K562 (cell line): Measurements from ENCODE around the gene SAP30BP. TPM values are rescaled to one million over a fixed set of nuclear protein-coding genes. Genes with fewer than 3 reads are reported as not detected.

Source experiments
- CEBPB ChIP-seq: fragments of 450-650 bp; IDR thresholded peaks from 2 replicates; pipeline ENCODE4 v1.6.1; 2016; ENCODE audit warnings: missing genetic modification characterization, missing compliant biosample characterization
- COPS2 ChIP-seq: fragments of 450-650 bp; conservative IDR thresholded peaks from 2 replicates; pipeline ENCODE4 v1.6.1; 2016; ENCODE audit warnings: mild to moderate bottlenecking, moderate library complexity
- DPF2 ChIP-seq: fragments of 450-650 bp; IDR thresholded peaks from 2 replicates; pipeline ENCODE4 v1.6.1; 2016
- GABPB1 ChIP-seq: sonication (generic); formaldehyde crosslinking; IDR thresholded peaks from 2 replicates; pipeline ENCODE4 v1.8.0; 2022; ENCODE audit warnings: mild to moderate bottlenecking, missing genetic modification reagents
- MEF2D ChIP-seq: conservative IDR thresholded peaks from 2 replicates; pipeline ENCODE4 v1.6.1; 2016; ENCODE audit warnings: low read depth, missing genetic modification characterization, missing compliant biosample characterization
- RAD21 ChIP-seq, 2 experiments: fragments of 250-450 bp in 1 of 2; fragments of 450-650 bp in 1 of 2; sonication (Bioruptor Pico) in 1 of 2; formaldehyde crosslinking in 1 of 2; IDR thresholded peaks in 1 of 2; conservative IDR thresholded peaks in 1 of 2; 2 replicates each; pipeline versions ENCODE4 v1.4.0 to v1.8.0; 2020 to 2022; ENCODE audit warnings: mild to moderate bottlenecking in 2 of 2, moderate library complexity in 1 of 2
- SMC3 ChIP-seq: conservative IDR thresholded peaks from 2 replicates; pipeline ENCODE4 v1.6.1; 2011; ENCODE audit warnings: low read depth, low read length, improper control_type of control experiment; ENCODE audit not compliant: insufficient read depth
- XRCC5 ChIP-seq: fragments of 200-400 bp; formaldehyde crosslinking; IDR thresholded peaks from 2 replicates; pipeline ENCODE4 v1.6.1; 2017; ENCODE audit warnings: low read depth, mild to moderate bottlenecking, low read length
- ZBTB12 ChIP-seq: fragments of 250-450 bp; sonication (Bioruptor Pico); IDR thresholded peaks from 2 replicates; pipeline ENCODE4 v1.4.0; 2020
- ZNF282 ChIP-seq: sonication (generic); formaldehyde crosslinking; IDR thresholded peaks from 2 replicates; pipeline ENCODE4 v1.8.1; 2023; ENCODE audit warnings: missing genetic modification reagents
- polyA plus RNA-seq, 8 experiments: library from polyadenylated mRNA; depleted of rRNA in 4 of 8; stranded (reverse) in 5 of 8; unstranded in 3 of 8; fragments of >200 nt; fragmentation: Nextera tagmentation in 2 of 8; fragmentation: Illumina TruSeq in 1 of 8; extraction: Ambion mirVana in 2 of 8; extraction: Trizol in 1 of 8; gene quantifications; 2 replicates each; pipeline versions ENCODE4 v1.2.1 to v1.2.3, GENCODE V29; 2011 to 2014; ENCODE audit warnings: inconsistent platforms in 1 of 8, missing spikeins in 1 of 8
- total RNA-seq, 7 experiments: library from RNA; depleted of rRNA in 6 of 7; stranded (reverse); fragments of >200 nt in 6 of 7; fragmentation: Illumina TruSeq in 2 of 7; extraction: Trizol in 2 of 7; gene quantifications; 2 replicates each; pipeline versions ENCODE4 v1.2.1 to v1.2.3, GENCODE V29; 2011 to 2021; ENCODE audit warnings: low replicate concordance in 1 of 7
- TF ChIP-seq, protein P1 (sequence below): sonication (generic); formaldehyde crosslinking; IDR thresholded peaks from 2 replicates; pipeline ENCODE4 v1.8.1; 2023; ENCODE audit warnings: mild to moderate bottlenecking, missing genetic modification reagents
- TF ChIP-seq, protein P2 (sequence below): IDR thresholded peaks from 2 replicates; pipeline ENCODE4 v1.6.1; 2011; ENCODE audit warnings: borderline replicate concordance, low read depth, mild to moderate bottlenecking, moderate library complexity, low read length; ENCODE audit not compliant: insufficient read depth, poor library complexity, severe bottlenecking
- TF ChIP-seq, protein P3 (sequence below), 3 experiments: IDR thresholded peaks in 2 of 3; conservative IDR thresholded peaks in 1 of 3; 2 replicates each; pipeline ENCODE4 v1.5.1; 2011 to 2012; ENCODE audit warnings: low read length in 3 of 3, mild to moderate bottlenecking in 3 of 3, control low read depth in 2 of 3, improper control_type of control experiment in 1 of 3, inconsistent platforms in 1 of 3, low read depth in 1 of 3, mixed read lengths in 1 of 3, moderate library complexity in 1 of 3; ENCODE audit not compliant: insufficient read depth in 2 of 3
- TF ChIP-seq, protein P4 (sequence below): fragments of 450-650 bp; IDR thresholded peaks from 2 replicates; pipeline ENCODE4 v1.6.1; 2018; ENCODE audit not compliant: partially characterized antibody

Gene SAP30BP
- total and polyA plus RNA-seq, 9 of the 15 experiments (the other 6 are each of a cell fraction or from before 2014, with no cell fraction given) = 45.3 to 154 (median 71.7) TPM

GRCh38 chr17:75632863-75633485 lies 34.2 kb upstream of the SAP30BP start, which contains the start of gene SMIM5 (continued):
- TF ChIP-seq, protein P1, sequence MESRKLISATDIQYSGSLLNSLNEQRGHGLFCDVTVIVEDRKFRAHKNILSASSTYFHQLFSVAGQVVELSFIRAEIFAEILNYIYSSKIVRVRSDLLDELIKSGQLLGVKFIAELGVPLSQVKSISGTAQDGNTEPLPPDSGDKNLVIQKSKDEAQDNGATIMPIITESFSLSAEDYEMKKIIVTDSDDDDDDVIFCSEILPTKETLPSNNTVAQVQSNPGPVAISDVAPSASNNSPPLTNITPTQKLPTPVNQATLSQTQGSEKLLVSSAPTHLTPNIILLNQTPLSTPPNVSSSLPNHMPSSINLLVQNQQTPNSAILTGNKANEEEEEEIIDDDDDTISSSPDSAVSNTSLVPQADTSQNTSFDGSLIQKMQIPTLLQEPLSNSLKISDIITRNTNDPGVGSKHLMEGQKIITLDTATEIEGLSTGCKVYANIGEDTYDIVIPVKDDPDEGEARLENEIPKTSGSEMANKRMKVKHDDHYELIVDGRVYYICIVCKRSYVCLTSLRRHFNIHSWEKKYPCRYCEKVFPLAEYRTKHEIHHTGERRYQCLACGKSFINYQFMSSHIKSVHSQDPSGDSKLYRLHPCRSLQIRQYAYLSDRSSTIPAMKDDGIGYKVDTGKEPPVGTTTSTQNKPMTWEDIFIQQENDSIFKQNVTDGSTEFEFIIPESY (CRISPR knock-in tag) = no peak
- TF ChIP-seq GABPB1 (CRISPR knock-in tag) = peak; percentile 23; the same call in 1 of the 2 replicates
- no peak for TF ChIP-seq COPS2
- TF ChIP-seq, protein P2, sequence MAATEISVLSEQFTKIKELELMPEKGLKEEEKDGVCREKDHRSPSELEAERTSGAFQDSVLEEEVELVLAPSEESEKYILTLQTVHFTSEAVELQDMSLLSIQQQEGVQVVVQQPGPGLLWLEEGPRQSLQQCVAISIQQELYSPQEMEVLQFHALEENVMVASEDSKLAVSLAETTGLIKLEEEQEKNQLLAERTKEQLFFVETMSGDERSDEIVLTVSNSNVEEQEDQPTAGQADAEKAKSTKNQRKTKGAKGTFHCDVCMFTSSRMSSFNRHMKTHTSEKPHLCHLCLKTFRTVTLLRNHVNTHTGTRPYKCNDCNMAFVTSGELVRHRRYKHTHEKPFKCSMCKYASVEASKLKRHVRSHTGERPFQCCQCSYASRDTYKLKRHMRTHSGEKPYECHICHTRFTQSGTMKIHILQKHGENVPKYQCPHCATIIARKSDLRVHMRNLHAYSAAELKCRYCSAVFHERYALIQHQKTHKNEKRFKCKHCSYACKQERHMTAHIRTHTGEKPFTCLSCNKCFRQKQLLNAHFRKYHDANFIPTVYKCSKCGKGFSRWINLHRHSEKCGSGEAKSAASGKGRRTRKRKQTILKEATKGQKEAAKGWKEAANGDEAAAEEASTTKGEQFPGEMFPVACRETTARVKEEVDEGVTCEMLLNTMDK = peak; percentile 71
- no peak for TF ChIP-seq ZBTB12 (CRISPR knock-in tag)
- TF ChIP-seq, protein P3, sequence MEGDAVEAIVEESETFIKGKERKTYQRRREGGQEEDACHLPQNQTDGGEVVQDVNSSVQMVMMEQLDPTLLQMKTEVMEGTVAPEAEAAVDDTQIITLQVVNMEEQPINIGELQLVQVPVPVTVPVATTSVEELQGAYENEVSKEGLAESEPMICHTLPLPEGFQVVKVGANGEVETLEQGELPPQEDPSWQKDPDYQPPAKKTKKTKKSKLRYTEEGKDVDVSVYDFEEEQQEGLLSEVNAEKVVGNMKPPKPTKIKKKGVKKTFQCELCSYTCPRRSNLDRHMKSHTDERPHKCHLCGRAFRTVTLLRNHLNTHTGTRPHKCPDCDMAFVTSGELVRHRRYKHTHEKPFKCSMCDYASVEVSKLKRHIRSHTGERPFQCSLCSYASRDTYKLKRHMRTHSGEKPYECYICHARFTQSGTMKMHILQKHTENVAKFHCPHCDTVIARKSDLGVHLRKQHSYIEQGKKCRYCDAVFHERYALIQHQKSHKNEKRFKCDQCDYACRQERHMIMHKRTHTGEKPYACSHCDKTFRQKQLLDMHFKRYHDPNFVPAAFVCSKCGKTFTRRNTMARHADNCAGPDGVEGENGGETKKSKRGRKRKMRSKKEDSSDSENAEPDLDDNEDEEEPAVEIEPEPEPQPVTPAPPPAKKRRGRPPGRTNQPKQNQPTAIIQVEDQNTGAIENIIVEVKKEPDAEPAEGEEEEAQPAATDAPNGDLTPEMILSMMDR (IDR thresholded peaks at IDR 0.05 in 2 of 3, conservative IDR thresholded peaks at IDR 0.05 in 1 of 3; ENCODE audit: insufficient read depth in 2 of 3, low read depth in 1 of 3, low read length in 3 of 3) = peak; percentile 90 to 96 (median 92)
- peak; percentile 76 for TF ChIP-seq SMC3
- TF ChIP-seq, protein P4, sequence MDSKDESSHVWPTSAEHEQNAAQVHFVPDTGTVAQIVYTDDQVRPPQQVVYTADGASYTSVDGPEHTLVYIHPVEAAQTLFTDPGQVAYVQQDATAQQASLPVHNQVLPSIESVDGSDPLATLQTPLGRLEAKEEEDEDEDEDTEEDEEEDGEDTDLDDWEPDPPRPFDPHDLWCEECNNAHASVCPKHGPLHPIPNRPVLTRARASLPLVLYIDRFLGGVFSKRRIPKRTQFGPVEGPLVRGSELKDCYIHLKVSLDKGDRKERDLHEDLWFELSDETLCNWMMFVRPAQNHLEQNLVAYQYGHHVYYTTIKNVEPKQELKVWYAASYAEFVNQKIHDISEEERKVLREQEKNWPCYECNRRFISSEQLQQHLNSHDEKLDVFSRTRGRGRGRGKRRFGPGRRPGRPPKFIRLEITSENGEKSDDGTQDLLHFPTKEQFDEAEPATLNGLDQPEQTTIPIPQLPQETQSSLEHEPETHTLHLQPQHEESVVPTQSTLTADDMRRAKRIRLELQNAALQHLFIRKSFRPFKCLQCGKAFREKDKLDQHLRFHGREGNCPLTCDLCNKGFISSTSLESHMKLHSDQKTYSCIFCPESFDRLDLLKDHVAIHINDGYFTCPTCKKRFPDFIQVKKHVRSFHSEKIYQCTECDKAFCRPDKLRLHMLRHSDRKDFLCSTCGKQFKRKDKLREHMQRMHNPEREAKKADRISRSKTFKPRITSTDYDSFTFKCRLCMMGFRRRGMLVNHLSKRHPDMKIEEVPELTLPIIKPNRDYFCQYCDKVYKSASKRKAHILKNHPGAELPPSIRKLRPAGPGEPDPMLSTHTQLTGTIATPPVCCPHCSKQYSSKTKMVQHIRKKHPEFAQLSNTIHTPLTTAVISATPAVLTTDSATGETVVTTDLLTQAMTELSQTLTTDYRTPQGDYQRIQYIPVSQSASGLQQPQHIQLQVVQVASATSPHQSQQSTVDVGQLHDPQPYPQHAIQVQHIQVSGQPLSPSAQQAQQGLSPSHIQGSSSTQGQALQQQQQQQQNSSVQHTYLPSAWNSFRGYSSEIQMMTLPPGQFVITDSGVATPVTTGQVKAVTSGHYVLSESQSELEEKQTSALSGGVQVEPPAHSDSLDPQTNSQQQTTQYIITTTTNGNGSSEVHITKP = peak; percentile 66
- TF ChIP-seq MEF2D (tag) = no peak
- peak; percentile 87; the same call in 1 of the 2 replicates for TF ChIP-seq XRCC5
- peak; percentile 47 to 79 for TF ChIP-seq RAD21 (CRISPR knock-in tag; conservative IDR thresholded peaks at IDR 0.05 in 1 of 2, IDR thresholded peaks at IDR 0.05 in 1 of 2)
- TF ChIP-seq ZNF282 (CRISPR knock-in tag) = peak; percentile 54; the same call in 1 of the 2 replicates
- TF ChIP-seq DPF2 = no peak
- peak; percentile 65 for TF ChIP-seq CEBPB (tag)
